Measurements from ENCODE around the gene RTTN. TPM values are rescaled to one million over a fixed set of nuclear protein-coding genes. Genes with fewer than 3 reads are reported as not detected.

RTTN gene
- polyA plus RNA-seq, 1 donor = 8.6 TPM

DNA sequence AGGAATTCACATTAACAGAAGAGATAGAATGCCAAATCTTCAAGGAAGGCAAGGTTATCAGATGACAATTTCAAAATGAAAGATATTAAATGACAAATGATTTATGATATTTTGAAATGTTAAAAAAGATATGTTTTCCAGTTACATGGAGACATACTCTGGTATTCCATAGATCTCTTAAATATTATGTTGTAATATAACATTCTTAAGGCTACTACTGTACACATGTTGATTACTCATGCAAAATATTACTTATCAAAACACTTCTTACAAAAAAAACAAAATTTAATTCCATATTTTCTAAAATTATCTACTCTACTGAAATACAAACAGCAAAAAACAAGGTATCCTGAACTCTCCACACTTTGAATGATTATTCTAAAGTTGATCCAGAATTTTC lies 22.9 kb downstream of the RTTN start:
- Histone ChIP-seq H3K27me3 (ENCODE audit: control insufficient read depth, insufficient read depth, low read length) (no peaks in the 10 kb centered on the region), H3K9me3 (ENCODE audit: control insufficient read depth, low read depth, low read length) (no peaks in the 10 kb centered on the region), H3K36me3 (ENCODE audit: control insufficient read depth, insufficient read depth, low read length) (peaks cover 11% of the 10 kb centered on the region), H3K4me3 (ENCODE audit: low read length) (no peak overlapping the region), H3K27ac (ENCODE audit: low read length) (no peak overlapping the region), H3K4me1 (ENCODE audit: control insufficient read depth, insufficient read depth, low read length) (no peaks in the 10 kb centered on the region)
- no peak for DNase-seq

DNA sequence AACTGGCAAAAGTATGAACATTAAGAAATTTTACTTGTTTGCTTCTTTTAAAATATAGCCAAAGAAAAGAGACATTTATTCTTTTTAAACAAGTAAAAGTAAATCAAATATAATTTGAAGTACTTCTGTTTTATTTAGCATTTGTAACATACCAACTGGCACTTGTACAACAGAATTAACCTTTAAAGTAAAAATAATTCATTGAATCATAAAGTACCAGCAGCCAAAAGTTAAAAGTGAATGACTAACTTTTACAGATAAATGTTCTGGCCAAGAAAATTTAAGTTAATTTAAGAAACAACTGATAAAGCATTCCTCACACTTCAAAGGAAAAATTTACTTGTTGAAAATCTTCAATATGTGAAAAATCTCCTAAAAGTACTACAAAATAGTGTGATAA lies 23.8 kb downstream of the RTTN start:
- no peaks in the 10 kb centered on the region for H3K27me3 ChIP-seq (ENCODE audit: control insufficient read depth, insufficient read depth, low read length)
- no peak overlapping the region for H3K4me3 ChIP-seq (ENCODE audit: low read length)
- H3K36me3 ChIP-seq (ENCODE audit: control insufficient read depth, insufficient read depth, low read length) = peaks cover 11% of the 10 kb centered on the region
- H3K27ac ChIP-seq (ENCODE audit: low read length) = no peak overlapping the region
- H3K4me1 ChIP-seq (ENCODE audit: control insufficient read depth, insufficient read depth, low read length) = no peaks in the 10 kb centered on the region
- no peaks in the 10 kb centered on the region for H3K9me3 ChIP-seq (ENCODE audit: control insufficient read depth, low read depth, low read length)
- no peak for DNase-seq

DNA sequence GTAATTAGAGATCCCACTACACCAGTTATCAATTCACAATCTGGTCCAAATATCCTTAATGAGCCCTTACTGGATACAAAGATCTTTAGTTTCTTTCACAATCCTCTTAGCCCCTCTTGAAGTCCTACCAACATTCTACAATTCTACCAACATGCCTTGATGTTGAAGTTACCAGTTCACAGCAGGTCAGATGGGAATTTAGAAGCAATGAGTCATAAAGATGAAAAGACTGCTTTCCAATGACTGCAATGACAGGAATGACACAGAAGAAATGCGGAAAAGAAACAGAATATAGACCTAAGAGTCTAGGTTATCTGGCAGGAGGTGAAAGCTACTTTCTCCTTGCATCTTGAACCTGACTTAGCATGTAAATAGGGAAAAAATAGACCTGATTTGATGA lies 24.5 kb downstream of the RTTN start:
- DNase-seq = no peak
- WGBS (ENCODE audit: insufficient coverage, low lambda C conversion rate) = 100% methylated on average over 1 of the region's 1 CpG
- H3K4me1 ChIP-seq (ENCODE audit: control insufficient read depth, insufficient read depth, low read length) = no peaks in the 10 kb centered on the region

DNA sequence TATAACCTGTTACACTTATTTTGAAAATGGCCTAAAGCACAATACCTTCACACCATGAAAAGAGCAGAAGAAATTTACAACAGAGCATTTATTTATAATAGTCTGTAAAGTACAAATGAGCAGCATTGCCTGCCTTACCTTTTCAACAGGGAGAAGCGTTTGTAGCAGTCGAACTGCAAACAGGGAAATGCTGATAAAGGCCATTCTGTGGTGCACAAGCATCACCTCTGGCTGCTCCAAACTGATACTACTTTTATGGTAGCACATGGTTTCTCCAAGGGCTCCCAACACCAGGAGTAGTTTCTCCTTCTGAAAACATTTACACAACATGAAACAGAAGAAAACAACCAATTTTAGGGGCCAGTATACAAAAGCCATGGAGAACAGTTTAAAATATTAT lies 28.9 kb downstream of the RTTN start:
- Histone ChIP-seq H3K9me3 (ENCODE audit: control insufficient read depth, low read depth, low read length) (no peaks in the 10 kb centered on the region), H3K27ac (ENCODE audit: low read length) (no peak overlapping the region), H3K4me1 (ENCODE audit: control insufficient read depth, insufficient read depth, low read length) (no peaks in the 10 kb centered on the region), H3K4me3 (ENCODE audit: low read length) (no peak overlapping the region), H3K27me3 (ENCODE audit: control insufficient read depth, insufficient read depth, low read length) (no peaks in the 10 kb centered on the region), H3K36me3 (ENCODE audit: control insufficient read depth, insufficient read depth, low read length) (no peaks in the 10 kb centered on the region)
- WGBS (ENCODE audit: insufficient coverage, low lambda C conversion rate) = no CpG with 5 or more reads among the region's 2 CpGs
- no peak for DNase-seq

More for the DNA sequence above, 24.5 kb downstream of the RTTN start:
- Histone ChIP-seq H3K36me3 (ENCODE audit: control insufficient read depth, insufficient read depth, low read length) (peaks cover 11% of the 10 kb centered on the region), H3K9me3 (ENCODE audit: control insufficient read depth, low read depth, low read length) (no peaks in the 10 kb centered on the region), H3K27ac (ENCODE audit: low read length) (no peak overlapping the region), H3K4me3 (ENCODE audit: low read length) (no peak overlapping the region), H3K27me3 (ENCODE audit: control insufficient read depth, insufficient read depth, low read length) (no peaks in the 10 kb centered on the region)

DNA sequence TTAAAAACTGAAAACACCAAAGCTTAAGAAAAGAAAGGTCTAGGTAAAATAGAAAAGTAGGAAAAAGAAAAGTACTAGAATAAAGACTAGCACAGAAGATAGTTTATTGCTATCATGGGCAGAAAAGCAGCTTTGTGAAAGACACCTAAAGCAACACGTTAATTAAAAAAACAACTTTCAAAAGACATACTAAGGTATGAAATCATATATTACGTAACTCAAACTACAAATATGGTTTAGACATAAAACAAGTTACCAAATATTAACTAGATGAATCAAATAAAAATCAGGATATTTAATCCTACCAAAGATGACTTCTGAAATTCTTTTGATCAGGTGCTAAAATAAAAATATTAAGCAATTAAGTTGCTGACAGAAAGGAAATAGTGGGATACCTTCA lies 30.3 kb downstream of the RTTN start:
- DNase-seq = no peak
- H3K4me3 ChIP-seq (ENCODE audit: low read length) = no peak overlapping the region
- no peaks in the 10 kb centered on the region for H3K9me3 ChIP-seq (ENCODE audit: control insufficient read depth, low read depth, low read length)
- 95% methylated on average over 2 of the region's 2 CpGs for WGBS (ENCODE audit: insufficient coverage, low lambda C conversion rate)
- no peaks in the 10 kb centered on the region for H3K36me3 ChIP-seq (ENCODE audit: control insufficient read depth, insufficient read depth, low read length)
- H3K27ac ChIP-seq (ENCODE audit: low read length) = no peak overlapping the region
- no peaks in the 10 kb centered on the region for H3K27me3 ChIP-seq (ENCODE audit: control insufficient read depth, insufficient read depth, low read length)
- H3K4me1 ChIP-seq (ENCODE audit: control insufficient read depth, insufficient read depth, low read length) = peaks cover 1% of the 10 kb centered on the region

DNA sequence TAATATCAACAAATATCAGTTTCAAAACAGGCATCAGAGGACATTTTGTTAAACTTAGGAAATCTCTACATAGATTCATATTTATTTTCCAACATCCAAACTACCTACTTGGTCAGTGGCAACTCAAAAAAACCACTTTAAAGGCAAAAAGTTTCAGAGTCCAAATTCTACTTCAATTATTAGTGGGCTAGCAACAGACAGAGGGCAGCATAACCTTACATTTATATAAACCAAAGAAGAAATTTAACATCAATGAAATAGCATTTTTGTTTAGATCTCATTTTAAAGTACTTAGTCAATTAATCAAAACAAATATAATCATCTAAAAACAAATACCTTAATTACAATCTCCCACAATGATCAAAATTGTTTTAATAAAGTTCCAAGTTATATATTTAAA lies 33.3 kb downstream of the RTTN start:
- Histone ChIP-seq H3K27ac (ENCODE audit: low read length) (no peak overlapping the region), H3K36me3 (ENCODE audit: control insufficient read depth, insufficient read depth, low read length) (no peaks in the 10 kb centered on the region), H3K4me1 (ENCODE audit: control insufficient read depth, insufficient read depth, low read length) (peaks cover 5% of the 10 kb centered on the region), H3K27me3 (ENCODE audit: control insufficient read depth, insufficient read depth, low read length) (no peaks in the 10 kb centered on the region), H3K9me3 (ENCODE audit: control insufficient read depth, low read depth, low read length) (no peaks in the 10 kb centered on the region), H3K4me3 (ENCODE audit: low read length) (no peak overlapping the region)
- DNase-seq = no peak

DNA sequence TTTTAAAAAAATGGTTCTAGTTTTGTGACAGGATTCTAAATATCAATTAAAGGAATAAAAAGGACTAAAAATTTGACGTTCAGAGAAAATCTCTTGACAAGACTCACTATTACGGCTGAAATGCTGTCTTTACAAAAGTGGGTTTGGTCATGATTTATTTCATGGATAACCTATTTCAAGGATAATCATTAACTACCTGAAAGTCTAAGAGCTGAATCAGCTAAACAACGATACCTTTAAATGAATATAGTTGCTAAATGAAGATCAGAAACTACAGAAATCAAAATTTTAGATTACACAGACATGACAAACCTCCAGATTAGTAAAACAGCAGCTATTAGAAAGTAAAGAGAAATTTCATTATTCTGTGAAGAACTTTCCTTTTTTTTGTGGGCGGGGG lies 35.7 kb downstream of the RTTN start:
- no peak overlapping the region for H3K27ac ChIP-seq (ENCODE audit: low read length)
- H3K4me3 ChIP-seq (ENCODE audit: low read length) = no peak overlapping the region
- H3K9me3 ChIP-seq (ENCODE audit: control insufficient read depth, low read depth, low read length) = no peaks in the 10 kb centered on the region
- WGBS (ENCODE audit: insufficient coverage, low lambda C conversion rate) = 37% methylated on average over 4 of the region's 4 CpGs
- H3K4me1 ChIP-seq (ENCODE audit: control insufficient read depth, insufficient read depth, low read length) = peaks cover 5% of the 10 kb centered on the region
- no peaks in the 10 kb centered on the region for H3K27me3 ChIP-seq (ENCODE audit: control insufficient read depth, insufficient read depth, low read length)
- peak in 1 of 2 donors; percentile 34 for DNase-seq
- H3K36me3 ChIP-seq (ENCODE audit: control insufficient read depth, insufficient read depth, low read length) = peaks cover 2% of the 10 kb centered on the region

DNA sequence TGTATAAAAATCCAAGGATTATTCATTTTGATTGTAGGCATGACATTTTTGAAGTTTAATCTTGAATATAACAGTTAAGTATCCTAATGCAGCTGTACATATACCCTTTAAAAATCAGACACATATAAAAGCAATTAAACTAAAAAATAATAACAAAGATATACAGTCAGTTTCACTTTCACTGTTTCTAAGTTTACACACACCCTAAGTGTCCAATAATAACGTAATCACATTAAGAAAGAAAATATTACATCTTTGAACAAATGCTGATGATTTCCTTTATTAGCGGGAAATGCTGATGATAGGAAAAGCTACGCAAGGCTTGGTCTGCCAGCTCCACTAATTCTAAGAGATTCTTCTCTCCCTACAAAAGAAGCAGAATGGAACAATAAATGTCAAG lies 38.8 kb downstream of the RTTN start:
- no peak for DNase-seq
- H3K9me3 ChIP-seq (ENCODE audit: control insufficient read depth, low read depth, low read length) = no peaks in the 10 kb centered on the region
- no peak overlapping the region for H3K27ac ChIP-seq (ENCODE audit: low read length)
- peaks cover 8% of the 10 kb centered on the region for H3K36me3 ChIP-seq (ENCODE audit: control insufficient read depth, insufficient read depth, low read length)
- H3K4me1 ChIP-seq (ENCODE audit: control insufficient read depth, insufficient read depth, low read length) = peaks cover 5% of the 10 kb centered on the region
- H3K27me3 ChIP-seq (ENCODE audit: control insufficient read depth, insufficient read depth, low read length) = no peaks in the 10 kb centered on the region
- WGBS (ENCODE audit: insufficient coverage, low lambda C conversion rate) = 100% methylated on average over 1 of the region's 3 CpGs
- no peak overlapping the region for H3K4me3 ChIP-seq (ENCODE audit: low read length)

DNA sequence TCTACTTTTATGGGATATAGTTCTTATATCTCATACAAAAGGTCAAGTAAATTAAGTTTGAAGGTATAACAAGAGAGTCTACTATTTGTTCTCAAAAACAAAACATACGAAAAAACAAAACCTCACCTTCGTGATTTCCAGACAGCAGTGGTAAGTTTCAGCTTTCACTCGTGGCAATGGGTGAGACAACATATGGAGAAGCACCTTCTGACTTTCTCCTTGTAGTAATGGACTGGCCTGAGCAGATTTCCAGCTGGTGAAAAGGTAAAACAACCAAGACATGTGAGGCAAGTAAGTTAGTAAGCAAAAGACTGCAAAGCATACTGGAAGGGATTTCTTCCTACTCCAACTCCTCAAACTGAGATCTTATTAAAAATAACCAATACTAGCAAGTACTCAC lies 39.6 kb downstream of the RTTN start:
- no peak for DNase-seq
- no peak overlapping the region for H3K27ac ChIP-seq (ENCODE audit: low read length)

DNA sequence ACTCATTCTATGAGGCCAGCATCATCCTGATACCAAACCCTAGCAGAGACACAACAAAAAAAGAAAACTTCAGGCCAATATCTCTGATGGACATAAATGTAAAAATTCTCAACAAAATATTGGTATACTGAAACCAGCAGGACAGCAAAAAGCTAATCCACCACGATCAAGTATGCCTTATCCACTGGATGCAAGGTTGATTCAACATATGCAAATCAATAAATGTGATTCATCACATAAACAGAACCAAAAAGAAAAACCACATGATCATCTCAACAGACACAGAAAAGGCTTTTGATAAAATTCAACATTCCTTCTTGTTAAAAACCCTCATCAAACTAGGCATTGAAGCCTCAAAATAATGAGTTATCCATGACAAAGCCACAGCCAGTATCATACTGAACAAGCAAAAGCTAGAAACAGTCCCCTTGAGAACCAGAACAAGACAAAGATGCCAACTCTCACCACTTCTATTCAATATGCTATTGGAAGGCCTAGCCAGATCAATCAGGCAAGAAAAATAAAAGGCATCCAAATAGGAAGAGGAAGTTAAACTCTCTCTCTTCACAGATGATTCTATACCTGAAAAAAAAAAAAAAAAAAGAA lies 45.3 kb downstream of the RTTN start:
- DNase-seq = no peak
- WGBS (ENCODE audit: insufficient coverage, low lambda C conversion rate) = no CpG with 5 or more reads among the region's 1 CpG
- H3K4me3 ChIP-seq (ENCODE audit: low read length) = no peak overlapping the region
- peaks cover 22% of the 10 kb centered on the region for H3K36me3 ChIP-seq (ENCODE audit: control insufficient read depth, insufficient read depth, low read length)
- no peaks in the 10 kb centered on the region for H3K27me3 ChIP-seq (ENCODE audit: control insufficient read depth, insufficient read depth, low read length)
- H3K4me1 ChIP-seq (ENCODE audit: control insufficient read depth, insufficient read depth, low read length) = no peaks in the 10 kb centered on the region
- no peaks in the 10 kb centered on the region for H3K9me3 ChIP-seq (ENCODE audit: control insufficient read depth, low read depth, low read length)
- no peak overlapping the region for H3K27ac ChIP-seq (ENCODE audit: low read length)

More for the DNA sequence above, 39.6 kb downstream of the RTTN start:
- no CpG with 5 or more reads among the region's 3 CpGs for WGBS (ENCODE audit: insufficient coverage, low lambda C conversion rate)
- Histone ChIP-seq H3K9me3 (ENCODE audit: control insufficient read depth, low read depth, low read length) (no peaks in the 10 kb centered on the region), H3K27me3 (ENCODE audit: control insufficient read depth, insufficient read depth, low read length) (no peaks in the 10 kb centered on the region), H3K4me1 (ENCODE audit: control insufficient read depth, insufficient read depth, low read length) (peaks cover 5% of the 10 kb centered on the region), H3K36me3 (ENCODE audit: control insufficient read depth, insufficient read depth, low read length) (peaks cover 8% of the 10 kb centered on the region), H3K4me3 (ENCODE audit: low read length) (no peak overlapping the region)

DNA sequence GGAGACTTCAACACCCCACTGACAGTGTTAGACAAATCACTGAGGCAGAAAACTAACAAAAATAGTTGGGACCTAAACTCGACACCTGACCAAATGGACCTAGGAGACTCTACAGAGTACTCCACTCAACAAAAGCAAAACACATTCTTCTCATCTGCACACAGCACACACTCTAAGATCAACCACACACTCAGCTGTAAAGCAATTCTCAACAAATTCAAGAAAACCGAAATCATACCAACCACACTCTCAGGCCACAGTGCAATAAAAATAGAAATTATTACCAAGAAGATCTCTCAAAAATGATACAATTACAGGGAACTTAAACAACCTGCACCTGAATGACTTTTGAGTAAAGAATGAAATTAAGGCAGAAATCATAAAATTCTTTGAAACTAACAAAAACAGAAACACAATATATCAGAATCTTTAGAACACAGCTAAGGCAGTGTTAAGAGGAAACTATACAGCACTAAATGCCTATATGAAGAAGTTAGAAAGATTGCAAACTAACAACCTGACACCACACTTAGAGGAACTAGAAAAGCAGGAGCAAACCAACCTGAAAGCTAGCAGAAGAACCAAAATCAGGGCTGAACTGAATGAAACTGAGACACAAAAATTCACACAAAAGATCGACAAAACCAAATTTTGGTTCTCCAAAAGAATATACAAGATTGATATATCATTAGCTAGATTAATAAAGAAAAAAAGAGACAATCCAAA lies 46.3 kb downstream of the RTTN start:
- no peak for DNase-seq

More for the DNA sequence above, 46.3 kb downstream of the RTTN start:
- H3K27me3 ChIP-seq (ENCODE audit: control insufficient read depth, insufficient read depth, low read length) = no peaks in the 10 kb centered on the region
- no peaks in the 10 kb centered on the region for H3K4me1 ChIP-seq (ENCODE audit: control insufficient read depth, insufficient read depth, low read length)
- H3K27ac ChIP-seq (ENCODE audit: low read length) = no peak overlapping the region
- no peak overlapping the region for H3K4me3 ChIP-seq (ENCODE audit: low read length)
- no peaks in the 10 kb centered on the region for H3K9me3 ChIP-seq (ENCODE audit: control insufficient read depth, low read depth, low read length)
- WGBS (ENCODE audit: insufficient coverage, low lambda C conversion rate) = no CpG with 5 or more reads among the region's 3 CpGs
- H3K36me3 ChIP-seq (ENCODE audit: control insufficient read depth, insufficient read depth, low read length) = peaks cover 22% of the 10 kb centered on the region

Data from large intestine (tissue), 3 donors.